Lower leg skin (tissue), 4 donors: ENCODE data around the gene HOXB2. TPM values are rescaled to one million over a fixed set of nuclear protein-coding genes. Genes with fewer than 3 reads are reported as not detected.

ENCODE experiments used
- DNase-seq, 2 donors: peaks; one replicate each; pipeline ENCODE4 v3.0.0-alpha.2; 2019; ENCODE audit warnings: low spot score in 2 of 2
- H3K4me3 ChIP-seq: fragments of 200-600 bp; sonication (generic); 2 replicates; pipeline ENCODE4 v1.5.1; 2017; ENCODE audit warnings: mild to moderate bottlenecking, low read depth; ENCODE audit not compliant: poor library complexity, severe bottlenecking
- POLR2A ChIP-seq, 2 donors: fragments of 450-650 bp; IDR thresholded peaks; one replicate each; pipeline ENCODE4 v1.6.1; 2016 to 2017; ENCODE audit warnings: antibody characterized with exemption in 2 of 2, mild to moderate bottlenecking in 1 of 2, moderate library complexity in 1 of 2
- WGBS, 2 donors: methylation state at CpG; one replicate each; pipeline ENCODE4 v1.1.5; 2018; 5-methylcytosine and 5-hydroxymethylcytosine counted together
- intact Hi-C: fragments of 100-400 bp; cut with DNase I; formaldehyde crosslinking; loops from one replicate; pipeline ENCODE4 v1.15.0; 2023; ENCODE audit warnings: low total_unique reads
- total RNA-seq, 4 donors: library from RNA; depleted of rRNA; stranded (reverse); fragments of >200 nt; gene quantifications; one replicate each; pipeline ENCODE4 v1.1.0, GENCODE V29; 2016
- TF ChIP-seq, protein P1 (sequence below), 3 donors: fragments of 450-650 bp; IDR thresholded peaks; one replicate each; pipeline ENCODE4 v1.5.1; 2016; ENCODE audit warnings: antibody characterized with exemption in 3 of 3, mild to moderate bottlenecking in 3 of 3, moderate library complexity in 2 of 3

The HOXB2 gene
- total RNA-seq, 4 donors from 2014 or later = 5.8 to 34.9 (median 20.9) TPM

DNA sequence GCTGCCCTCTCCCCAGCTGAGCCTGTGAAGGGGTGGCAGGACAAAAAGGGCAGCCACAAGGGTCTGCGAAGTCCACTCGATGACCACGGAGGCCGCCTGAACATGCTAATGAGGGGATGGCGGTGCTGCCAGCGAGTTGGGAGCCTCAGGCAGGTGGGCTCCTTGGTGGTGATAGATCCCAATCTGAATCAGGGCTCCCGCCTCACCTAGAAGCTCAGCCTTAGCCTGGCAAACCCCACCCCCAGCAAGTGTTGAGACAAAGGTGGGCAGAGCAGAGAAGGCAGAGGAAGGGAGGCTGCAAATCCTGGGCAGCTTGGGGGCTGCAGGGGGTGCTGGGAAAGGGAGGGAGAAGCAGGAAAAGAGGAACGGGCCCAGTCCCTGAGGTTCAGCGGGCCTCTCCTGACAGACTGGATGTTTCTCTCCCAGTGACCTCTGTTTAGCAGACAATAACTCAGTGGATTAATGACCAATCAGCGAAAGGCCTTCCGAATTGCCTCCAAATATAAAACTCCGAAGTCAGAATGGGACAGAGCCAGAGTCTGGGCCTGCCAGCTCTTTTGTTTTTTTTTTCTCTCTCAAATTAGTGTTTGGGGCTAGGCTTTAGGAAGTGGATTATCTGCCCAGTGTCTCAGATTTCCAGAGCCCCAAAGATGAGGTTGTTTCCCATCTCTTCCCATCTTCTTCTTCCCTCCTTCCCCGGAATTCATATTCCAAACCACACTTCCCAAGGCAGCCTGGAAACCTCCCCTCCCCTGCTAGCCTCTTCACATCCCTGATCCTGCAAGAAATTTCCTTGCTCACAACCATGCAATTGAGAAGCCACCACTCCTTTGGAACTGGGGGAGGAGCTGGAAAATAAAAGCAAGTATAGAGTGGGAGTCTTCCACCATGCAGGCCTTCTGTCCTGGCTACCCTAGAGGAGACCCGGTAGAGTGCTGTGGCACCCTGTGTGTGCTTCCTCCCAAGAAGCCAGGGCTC, 15.2 kb upstream of the HOXB2 start:
- no peak for DNase-seq
- no peak overlapping the region for H3K4me3 ChIP-seq
- intact Hi-C loops = no loop called here
- 59 to 72% methylated on average over 14 of the region's 14 CpGs for WGBS, 2 donors
- TF ChIP-seq POLR2A (IDR thresholded peaks at IDR 0.05) = no peak
- TF ChIP-seq, protein P1, sequence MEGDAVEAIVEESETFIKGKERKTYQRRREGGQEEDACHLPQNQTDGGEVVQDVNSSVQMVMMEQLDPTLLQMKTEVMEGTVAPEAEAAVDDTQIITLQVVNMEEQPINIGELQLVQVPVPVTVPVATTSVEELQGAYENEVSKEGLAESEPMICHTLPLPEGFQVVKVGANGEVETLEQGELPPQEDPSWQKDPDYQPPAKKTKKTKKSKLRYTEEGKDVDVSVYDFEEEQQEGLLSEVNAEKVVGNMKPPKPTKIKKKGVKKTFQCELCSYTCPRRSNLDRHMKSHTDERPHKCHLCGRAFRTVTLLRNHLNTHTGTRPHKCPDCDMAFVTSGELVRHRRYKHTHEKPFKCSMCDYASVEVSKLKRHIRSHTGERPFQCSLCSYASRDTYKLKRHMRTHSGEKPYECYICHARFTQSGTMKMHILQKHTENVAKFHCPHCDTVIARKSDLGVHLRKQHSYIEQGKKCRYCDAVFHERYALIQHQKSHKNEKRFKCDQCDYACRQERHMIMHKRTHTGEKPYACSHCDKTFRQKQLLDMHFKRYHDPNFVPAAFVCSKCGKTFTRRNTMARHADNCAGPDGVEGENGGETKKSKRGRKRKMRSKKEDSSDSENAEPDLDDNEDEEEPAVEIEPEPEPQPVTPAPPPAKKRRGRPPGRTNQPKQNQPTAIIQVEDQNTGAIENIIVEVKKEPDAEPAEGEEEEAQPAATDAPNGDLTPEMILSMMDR (IDR thresholded peaks at IDR 0.05) = no peak

DNA sequence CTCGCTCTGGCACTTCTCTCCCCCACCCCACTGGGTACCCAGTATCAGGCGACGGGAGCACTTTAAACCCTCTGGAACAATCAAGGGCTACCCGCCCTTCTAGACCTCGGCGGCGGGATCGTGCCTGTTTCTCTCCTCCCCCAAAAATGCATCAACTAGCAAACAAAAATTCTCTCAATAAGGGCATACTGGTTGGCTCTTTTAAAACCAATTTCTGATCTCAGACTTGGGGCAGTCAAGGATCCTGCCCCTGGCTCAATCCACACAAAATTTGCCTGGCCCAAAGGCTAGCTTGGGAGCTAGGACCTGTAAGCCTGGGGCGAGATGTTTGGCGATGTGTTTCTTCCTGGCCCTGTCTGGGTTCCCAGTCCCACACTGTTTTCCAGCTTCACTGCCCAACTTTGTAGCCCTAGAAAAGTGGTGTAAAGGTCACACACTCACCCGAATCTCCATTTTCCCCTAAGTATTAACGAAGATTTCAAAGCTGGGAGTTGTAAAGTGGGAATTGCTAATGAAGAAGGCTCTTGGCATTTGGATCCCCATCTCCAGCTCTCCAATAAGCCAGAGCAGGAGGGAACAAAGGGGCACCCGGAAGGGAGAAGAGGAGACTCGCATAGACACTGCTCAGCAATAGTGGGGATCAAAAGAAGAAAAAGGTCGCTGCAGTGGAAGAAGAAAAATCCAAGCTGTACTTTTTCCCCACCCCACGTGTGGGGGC, 14.4 kb upstream of the HOXB2 start:
- no peak for DNase-seq
- no peak overlapping the region for H3K4me3 ChIP-seq
- TF ChIP-seq POLR2A (IDR thresholded peaks at IDR 0.05) = no peak
- TF ChIP-seq, protein P1 (IDR thresholded peaks at IDR 0.05) = no peak
- WGBS, 2 donors = 64 to 75% methylated on average over 16 of the region's 16 CpGs
- intact Hi-C loops = no loop called here

DNA sequence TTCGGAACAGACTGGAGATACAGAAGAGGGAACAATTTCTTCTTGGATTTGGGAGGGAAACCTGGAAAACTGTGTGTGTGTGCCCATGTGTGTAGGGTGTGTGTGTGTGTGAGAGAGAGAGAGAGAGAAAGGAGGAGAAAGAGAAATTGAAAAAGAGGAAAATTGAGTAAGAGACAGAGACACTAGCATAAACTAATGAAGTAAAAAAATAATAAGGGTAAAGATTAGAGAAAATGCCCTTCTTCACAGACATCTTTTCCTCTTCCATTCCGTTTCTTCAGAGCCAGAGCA, 13.9 kb upstream of the HOXB2 start:
- DNase-seq = no peak
- 66 to 80% methylated on average over 2 of the region's 2 CpGs for WGBS, 2 donors
- no peak for TF ChIP-seq POLR2A (IDR thresholded peaks at IDR 0.05)
- TF ChIP-seq, protein P1 (IDR thresholded peaks at IDR 0.05) = no peak
- intact Hi-C loops = no loop called here
- H3K4me3 ChIP-seq = no peak overlapping the region

DNA sequence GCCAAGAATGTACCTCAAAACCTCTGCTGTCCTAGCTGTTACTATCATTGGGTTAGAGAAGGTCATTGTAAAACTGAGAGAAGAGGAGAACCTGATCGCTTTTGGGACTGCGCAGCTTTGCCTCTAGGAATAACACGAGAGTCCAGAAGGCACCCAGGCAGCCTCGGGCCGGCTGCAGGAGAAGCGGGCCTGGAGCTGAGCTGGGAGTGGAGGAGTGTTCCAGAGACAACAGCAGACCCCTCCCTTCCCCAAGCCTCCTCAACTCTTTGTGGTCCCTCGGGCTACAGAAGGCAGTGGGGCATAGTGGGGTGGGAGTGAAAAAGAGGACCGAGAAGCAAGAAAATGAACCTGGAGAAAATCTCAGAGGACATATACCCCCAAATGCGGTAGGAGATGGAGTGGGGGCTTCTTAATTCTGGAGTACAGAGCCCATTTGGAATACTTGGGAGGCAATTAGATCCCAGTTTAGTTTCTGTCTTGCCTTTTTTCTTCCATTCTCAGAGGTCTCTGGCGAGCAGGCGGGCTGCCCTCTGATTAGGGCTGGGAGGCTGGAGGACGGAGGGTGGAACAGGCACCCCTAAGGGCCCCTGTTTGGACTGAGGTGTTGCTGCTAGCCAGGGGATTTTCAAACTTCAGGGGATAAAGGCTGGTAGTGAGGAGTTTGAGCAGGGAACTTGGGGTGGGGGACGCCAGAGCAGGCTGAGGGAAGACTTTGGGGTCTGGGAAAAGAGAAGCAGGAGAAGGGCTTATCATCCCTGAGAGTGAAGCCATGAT, 13.3 kb upstream of the HOXB2 start:
- intact Hi-C loops = no loop called here

More for the DNA sequence above, 13.3 kb upstream of the HOXB2 start:
- no peak overlapping the region for H3K4me3 ChIP-seq
- TF ChIP-seq, protein P1 (IDR thresholded peaks at IDR 0.05) = no peak
- no peak for TF ChIP-seq POLR2A (IDR thresholded peaks at IDR 0.05)
- DNase-seq = no peak
- 70 to 72% methylated on average over 13 of the region's 13 CpGs for WGBS, 2 donors
